ENCODE measurements around the gene BPIFB3.

Gene BPIFB3

DNA sequence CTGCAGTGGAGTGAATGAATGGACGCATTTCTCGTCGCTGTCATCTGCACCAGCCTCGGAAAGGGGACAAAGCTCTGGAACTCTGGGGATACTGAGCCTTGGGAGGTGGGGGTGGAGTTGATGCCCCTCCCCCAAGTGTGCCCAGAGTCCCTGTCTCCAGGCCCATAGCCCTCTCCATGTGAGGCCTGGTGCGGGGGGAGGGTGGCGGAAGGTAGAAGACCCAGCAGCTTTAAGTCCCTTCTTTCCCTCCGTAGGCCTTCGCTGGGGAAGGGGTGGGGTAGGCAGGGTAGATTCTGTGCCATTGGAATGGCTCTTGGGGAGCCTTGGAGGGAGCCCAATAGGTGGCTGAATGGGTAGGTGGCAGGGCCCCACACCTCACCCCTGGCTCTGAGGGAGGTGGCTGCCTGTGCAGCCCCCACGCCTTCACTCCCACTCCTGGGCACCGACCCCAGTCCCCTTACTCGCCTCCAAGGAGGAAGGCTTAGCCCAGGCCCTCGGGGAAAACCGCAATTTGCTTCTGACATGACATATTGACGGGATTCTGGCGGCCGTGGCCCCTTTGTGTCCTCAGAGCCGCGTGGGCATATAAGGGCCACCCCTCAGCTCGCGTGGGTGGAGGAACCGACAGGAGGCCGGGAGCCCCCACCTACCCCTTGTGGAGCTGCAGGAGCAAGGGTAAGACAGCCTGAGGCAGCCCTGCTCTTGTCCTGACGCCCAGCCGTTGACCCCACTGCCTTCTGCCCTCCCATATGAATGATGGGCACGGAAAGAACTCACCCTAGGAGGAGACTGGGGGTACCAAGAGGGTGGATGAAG is at the start of gene BPIFB3:
Gene BPIFB3, plus strand, starts transcription at position 613 of the 816 bp plus-strand sequence. CDS start 1,533 bp downstream, outside the sequence.
- no peak for DNase-seq

- no peak for DNase-seq
Measured at GRCh38 chr20:33004141-33004751, 49.5 kb upstream of the BPIFB3 start, which contains the start of gene SUN5. TSS of gene SUN5 (minus strand) at chr20:33004433. CDS start at chr20:33004340, 93 bp downstream.

GRCh38 chr20:33005132-33005566 is 48.6 kb upstream of the BPIFB3 start:
- no peak for DNase-seq

DNA sequence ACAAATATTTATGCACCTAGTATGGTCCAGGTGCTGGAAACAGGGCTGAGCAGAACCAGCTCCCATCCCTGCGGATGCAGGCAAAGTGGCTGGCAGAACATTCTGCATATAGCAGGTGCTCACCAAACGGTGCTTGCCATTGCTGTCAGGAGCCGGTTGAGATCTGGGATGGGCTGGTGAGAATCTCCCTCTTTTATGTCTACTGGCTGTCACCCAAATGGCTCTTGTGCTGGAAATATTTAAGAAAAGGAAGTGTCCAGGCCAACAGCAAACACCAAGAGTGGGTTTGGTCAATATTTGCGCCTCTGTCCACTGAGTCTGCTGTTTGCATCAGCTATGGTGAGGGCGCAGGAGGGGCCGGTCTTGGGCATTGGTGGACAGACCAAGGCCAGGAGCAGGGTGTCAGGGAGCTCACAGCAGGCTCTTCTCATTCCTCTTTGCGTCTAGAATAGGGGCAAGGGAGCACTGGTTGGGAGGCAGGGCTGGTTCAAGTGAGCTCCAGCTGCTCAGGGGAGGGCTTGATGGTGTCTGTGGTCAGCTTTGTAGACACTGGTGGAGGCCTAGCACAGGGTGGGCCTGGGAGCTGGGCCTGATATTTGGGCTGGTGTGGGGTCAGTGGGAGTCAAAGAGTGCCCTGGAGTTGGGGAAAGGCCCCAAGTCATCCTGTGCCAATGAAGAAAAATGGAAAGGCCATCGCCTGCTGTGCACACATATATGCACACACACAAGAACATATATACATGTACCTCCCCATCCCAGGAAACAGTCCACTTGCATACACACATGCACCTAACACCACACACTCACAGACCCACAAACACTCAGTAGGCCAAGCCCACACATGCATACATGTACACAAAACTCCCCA is 47.6 kb upstream of the BPIFB3 start:
- no peak for DNase-seq

DNA sequence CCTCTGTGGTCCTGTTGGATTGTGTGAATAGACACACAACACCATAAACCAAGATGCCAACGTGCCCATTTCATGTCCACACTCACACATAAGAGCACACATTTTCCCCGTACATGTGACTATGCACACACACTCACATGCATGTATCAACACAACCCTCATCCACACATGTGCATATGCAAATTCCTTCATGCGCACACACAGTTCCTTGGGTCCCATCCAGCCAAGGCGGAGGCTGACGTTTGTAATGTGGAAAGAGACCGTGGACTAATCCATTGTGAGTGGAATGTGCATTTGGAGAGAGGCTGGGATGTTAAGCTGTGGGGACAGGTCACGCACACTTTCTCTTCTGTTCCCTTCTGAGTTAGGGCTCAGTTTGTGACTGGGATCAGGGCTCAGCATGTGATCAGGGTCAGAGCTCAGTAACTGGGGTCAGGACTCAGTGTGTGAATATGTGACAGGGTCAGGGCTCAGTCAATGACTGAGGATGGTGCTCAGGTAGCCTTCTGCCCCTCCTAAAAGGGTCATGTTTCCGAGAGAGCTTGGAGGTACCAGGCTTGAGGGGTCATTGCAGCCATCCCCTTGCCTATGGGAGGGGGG is 46.8 kb upstream of the BPIFB3 start:
- no peak for DNase-seq

DNA sequence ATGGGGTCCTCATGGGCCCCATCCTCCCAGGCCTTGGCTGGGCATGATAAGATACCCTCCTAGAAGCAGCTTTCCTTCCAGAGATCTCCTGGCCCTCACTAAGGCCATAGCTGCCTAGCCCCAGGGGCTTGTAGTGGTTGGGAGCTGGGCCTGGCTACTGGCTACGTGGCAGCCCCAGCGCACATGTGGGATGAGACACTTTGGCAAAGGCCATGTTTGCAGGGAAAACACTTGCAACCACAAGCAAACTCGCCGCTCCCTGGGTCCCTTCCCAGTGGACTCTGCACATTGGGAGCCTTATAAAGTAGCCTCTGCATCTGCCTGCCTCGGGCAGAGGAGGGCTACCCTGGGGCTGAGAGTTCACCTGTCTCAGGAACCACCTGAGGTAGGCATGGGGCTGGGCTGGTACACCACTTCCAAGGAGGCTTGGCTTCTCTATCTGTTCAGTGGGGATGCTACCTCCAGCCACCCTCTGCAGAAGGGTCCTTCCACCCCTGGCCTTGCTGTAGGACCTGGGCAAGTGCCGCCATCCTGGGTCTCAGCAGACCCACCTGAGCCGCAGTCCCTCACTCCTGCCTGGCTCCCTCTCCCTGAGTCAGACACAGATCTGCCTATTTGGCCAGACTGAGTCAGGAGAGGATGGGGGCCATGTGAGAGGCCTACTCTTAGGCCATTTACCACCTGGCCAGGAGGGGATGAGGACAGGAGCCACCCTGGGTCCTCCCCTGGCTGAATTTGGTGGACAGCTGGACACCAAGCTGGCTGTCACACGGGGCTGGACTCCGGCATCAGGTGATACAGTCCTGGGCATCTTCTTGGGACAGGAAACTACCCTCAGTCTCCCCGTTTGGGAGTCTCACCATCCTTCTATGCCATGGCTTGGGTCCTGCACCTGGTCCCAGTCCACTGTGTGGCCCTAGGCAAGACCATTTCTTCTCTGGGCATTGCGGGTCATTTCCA is 46.0 kb upstream of the BPIFB3 start, which contains the start of gene BPIFB2:
Gene BPIFB2, plus strand, starts transcription at position 329 of the 960 bp plus-strand sequence. CDS start 871 bp downstream, outside the sequence.
- no peak for DNase-seq

GRCh38 chr20:33008336-33009213 is 45.1 kb upstream of the BPIFB3 start:
- DNase-seq, result no peak

GRCh38 chr20:33009214-33010132 is 44.2 kb upstream of the BPIFB3 start:
- DNase-seq, result no peak

DNA sequence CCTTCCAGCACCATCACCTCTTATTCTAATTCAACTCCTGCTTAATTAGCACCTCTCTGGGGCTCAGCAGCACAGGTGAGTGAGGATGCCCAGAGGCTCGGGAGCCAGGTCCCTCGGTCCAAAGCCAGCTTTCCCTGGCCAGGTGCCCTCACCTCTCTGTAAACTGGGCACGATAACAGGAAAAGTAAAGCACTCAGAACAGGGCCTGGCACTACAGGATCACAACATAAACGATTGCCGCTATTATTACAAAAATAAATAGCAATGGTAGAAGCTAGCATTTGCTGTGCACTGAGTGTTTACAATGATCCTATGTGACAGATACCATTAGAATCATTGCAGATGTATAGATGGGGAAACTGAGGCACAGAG is 43.6 kb upstream of the BPIFB3 start:
- no peak for DNase-seq

- DNase-seq, result no peak
Measured at GRCh38 chr20:33010674-33011449, 42.8 kb upstream of the BPIFB3 start.

- no peak for DNase-seq
Measured at GRCh38 chr20:33012327-33013189, 41.1 kb upstream of the BPIFB3 start.

- no peak for DNase-seq
Measured at GRCh38 chr20:33013701-33014326, 39.9 kb upstream of the BPIFB3 start.

GRCh38 chr20:33014336-33015113 is 39.2 kb upstream of the BPIFB3 start:
- no peak for DNase-seq

DNA sequence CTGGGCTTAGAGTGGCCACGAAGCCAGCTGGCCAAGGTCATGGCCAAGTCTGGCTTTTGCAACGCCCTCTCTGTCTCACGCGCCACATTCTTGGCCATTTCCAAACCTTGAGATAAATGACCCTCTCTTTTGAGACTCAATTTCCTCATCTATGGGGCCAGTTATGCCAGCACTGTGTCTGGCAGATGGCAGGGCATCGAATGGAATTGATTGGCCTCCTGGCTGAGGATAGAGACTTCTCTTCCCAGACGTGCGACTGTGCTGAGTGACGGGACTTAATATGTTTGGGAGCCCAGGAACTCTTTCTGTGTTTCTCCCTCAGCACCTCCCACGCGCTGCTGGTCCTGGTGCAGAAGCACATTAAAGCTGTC is 38.6 kb upstream of the BPIFB3 start:
- no peak for DNase-seq

DNA sequence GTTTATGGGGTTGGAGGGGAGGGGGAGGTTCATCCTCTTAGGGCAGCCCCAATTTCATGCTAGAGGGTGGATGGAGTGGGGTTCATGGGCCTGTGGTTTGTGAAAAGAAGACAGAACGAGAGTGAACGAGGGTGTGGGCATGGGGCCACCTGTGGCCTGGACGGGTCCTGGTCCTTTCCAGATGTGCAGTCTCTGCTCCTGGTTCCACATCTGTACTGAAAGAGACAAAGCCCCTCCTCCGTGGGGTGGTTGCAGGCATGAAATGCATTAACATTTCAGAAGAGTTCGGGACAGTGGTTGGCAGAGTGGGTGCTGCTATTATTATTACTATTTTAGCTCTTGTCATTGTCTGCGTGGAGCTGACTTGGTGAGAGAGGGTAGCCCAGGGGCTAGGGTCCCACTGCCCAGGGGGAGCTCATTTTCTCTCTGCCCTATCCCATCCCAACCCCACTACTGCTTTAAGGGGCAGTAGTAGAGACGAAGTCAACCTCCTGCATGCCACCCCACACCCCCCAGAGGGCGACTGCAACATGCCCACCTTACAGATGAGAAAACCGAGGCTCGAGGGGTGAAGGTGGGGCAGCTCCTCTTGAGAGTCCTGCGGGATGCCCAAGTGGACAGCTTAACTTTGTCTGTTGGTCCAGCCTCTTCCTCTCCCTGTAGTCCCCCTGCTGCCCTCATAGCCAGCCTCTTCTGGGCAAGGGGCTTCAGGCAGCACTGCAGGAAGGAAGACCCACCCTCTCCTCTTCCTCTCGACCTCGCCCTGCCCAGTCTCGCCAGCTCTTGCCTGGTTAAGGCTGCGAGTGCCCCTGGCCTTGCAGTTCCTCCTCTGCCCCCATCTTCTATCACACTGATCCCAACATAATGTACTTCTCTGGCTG is 37.8 kb upstream of the BPIFB3 start:
- DNase-seq, result no peak
